ENCODE results near the gene PIK3CG.

PIK3CG gene

DNA sequence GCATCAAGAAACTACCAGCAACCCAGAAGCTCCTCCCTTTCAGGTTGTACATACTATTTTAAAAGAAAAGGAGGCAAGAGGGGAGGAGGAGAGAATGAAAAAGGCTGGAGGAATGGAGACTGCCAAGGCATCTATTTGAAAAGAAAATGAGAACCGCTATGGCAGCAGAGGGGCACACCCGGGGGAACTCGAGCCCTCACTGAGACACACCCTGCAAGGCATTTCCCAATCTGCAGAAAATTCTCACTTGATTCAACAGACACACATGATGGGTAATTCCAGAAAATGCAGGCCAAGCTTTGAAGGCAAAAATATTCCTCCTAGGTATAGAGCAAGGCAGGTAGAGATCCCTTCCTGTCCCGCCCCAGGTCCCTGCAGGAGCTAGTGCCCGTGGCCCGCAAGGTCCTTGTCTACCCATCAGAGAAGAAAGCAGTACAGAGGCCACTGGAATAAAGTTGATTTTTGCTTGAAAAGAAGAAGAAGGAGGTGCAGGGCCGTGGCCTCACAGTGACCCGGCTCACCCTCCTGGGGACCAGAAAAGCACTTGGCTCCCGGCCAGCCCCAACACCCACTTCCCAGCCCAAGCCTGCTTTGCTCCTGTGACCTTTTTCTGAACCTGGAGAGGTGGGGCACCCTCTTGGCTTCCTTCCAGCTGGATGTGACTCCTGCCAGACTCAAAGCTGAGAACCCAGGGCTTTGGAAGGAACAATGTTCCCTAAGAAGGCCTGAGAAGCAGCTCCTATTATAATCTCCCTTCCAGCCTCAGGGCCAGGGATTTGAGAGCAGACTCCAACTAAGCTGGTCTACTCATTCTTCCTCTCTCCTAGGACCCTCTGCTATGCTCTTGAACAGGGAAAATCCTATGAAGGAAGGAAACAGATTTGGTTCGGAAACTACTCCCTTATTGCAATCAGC, 6.2 kb upstream of the PIK3CG start:
- no peak for DNase-seq (ENCODE audit: low spot score)

DNA sequence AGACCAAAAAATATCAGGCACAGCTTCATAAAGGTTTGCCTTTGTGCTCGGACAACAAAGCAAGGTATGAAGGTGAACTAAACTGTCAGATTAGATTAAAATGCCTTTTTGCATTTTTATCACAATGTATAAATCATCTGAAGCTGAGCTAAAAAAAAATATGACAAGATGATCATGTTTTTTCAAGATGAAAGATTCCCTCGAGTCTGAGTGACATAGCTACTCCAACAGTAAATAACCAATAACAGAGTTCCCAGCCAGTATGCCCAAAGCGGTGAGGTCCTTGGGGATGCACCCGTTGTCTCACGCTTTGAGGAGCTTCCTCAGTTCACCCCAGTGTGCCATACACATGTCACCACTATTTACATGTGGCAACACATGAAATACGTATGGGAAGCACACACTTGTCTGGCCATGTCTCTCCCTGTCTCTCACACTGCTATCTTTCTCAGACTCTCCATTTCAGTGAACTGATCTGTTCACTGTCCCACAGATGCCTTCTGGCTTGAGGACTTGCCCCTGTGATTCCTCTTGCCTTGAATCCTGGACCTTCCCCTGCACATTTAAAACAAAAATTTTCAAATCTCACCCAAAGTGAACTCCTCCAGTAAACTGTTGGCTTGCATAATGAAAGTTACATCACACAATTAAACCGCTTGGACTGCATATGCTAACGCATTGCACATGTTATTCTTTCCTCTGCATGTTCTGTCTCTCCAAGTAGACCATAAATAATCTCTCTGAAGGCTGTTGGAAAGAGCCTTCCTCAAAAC, 2.6 kb upstream of the PIK3CG start:
- DNase-seq (ENCODE audit: low spot score), result no peak

- DNase-seq (ENCODE audit: low spot score), result no peak
These were observed 1.6 kb upstream of the PIK3CG start for GRCh38 chr7:106863274-106863997.

DNA sequence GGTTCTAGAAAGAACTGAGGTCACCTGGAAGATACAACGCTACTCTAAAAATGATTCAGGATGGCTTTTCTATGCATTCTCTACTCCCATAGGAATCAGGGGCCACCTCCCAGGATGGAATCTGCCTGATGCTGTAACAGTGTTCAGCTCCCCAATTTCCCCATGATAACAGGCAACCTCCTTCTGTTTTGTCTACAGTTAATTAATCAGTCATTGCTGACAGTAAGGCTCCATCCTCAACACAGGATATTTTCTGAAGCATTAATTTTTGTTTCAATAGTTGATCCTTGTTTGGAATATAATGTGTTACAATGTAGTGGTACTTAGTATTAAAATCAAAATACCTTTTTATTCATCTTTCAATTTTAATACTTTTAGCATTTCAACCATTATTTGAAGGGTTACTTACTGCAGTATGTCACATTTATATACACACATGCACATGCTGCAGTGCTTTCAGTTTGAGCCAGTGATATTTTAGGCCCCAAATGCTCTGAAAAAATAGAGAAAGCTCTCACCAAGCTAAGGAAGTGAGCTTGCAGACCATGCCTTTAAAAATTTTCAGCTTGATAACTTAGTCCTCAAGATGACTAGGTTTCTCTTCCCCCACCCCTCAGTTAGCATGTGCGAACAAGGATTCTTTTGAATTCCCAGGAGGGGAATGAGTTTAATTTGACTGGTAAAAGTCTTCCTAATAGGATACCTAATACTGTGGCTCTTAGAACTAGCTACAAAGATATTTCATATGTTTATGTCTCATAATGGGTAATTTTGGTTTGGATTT, 592 bp upstream of the PIK3CG start:
- DNase-seq (ENCODE audit: low spot score), result no peak

GRCh38 chr7:106866298-106867281, 1.5 kb downstream of the PIK3CG start:
- peak; percentile 52 for DNase-seq (ENCODE audit: low spot score)

- no peak for DNase-seq (ENCODE audit: low spot score)
These were observed 2.7 kb downstream of the PIK3CG start for GRCh38 chr7:106867641-106868351.

DNA sequence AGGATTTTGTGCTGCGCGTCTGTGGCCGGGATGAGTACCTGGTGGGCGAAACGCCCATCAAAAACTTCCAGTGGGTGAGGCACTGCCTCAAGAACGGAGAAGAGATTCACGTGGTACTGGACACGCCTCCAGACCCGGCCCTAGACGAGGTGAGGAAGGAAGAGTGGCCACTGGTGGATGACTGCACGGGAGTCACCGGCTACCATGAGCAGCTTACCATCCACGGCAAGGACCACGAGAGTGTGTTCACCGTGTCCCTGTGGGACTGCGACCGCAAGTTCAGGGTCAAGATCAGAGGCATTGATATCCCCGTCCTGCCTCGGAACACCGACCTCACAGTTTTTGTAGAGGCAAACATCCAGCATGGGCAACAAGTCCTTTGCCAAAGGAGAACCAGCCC, 3.3 kb downstream of the PIK3CG start:
- no peak for DNase-seq (ENCODE audit: low spot score)

DNA sequence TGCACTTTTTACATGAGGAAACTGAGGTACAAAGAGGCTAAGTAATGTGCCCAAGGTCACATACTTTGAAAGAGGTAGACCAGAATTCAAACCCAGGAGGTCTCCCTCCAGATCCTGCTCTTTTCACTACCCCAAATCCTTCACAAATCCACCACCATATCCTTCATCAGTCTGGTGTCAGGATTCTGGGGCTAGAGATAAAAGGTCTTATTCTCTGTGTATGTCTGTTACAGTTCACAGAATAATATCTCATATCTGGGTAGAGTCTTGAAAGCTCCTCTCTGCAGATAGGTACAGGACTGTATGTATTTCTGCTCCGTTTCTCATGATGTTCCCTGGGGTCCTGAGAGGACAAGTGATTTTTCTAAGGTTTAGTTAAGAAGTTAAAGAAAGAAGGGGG, 4.9 kb downstream of the PIK3CG start:
- no peak for DNase-seq (ENCODE audit: low spot score)

DNA sequence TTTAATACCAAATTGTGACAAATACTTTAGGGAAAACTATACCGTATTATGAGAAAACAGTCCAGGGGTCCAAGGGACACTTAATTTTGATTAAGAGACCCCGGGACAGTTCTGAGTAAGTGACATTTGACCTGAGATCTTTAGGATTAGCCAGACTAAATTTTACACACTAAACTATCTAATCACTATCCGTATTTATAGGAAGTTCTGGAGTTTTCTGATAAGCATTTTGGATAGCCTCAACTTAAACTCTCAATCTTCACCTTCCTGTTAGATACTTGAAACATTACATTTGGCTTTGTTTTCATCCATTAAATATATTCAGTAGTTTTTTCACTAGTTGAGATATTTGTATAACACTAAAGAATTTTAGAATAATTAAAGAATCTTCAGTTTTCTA, 5.4 kb downstream of the PIK3CG start:
- no peak for DNase-seq (ENCODE audit: low spot score)

DNA sequence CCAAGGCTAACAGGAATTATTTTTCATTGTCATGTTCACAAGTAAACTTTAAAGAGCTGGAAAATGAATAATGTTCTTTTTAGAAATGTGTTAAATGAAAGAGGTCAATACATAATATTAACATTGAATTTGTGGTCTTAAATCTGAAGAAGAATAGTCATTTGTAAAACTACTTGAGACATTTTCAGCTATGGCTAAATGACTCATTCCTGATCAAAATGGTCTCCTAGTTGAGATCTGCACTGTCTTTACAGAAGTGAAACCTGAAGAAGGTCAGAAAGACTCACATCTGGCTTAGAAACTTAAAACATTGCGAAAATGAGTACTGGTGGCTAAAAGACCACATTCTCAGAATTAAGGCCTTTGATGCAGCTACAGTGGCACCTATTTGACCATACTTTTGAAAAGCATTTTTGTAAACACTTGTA, 5.9 kb downstream of the PIK3CG start:
- peak; percentile 86 for DNase-seq (ENCODE audit: low spot score)

GRCh38 chr7:106871793-106872571, 6.9 kb downstream of the PIK3CG start:
- DNase-seq (ENCODE audit: low spot score), result no peak

DNA sequence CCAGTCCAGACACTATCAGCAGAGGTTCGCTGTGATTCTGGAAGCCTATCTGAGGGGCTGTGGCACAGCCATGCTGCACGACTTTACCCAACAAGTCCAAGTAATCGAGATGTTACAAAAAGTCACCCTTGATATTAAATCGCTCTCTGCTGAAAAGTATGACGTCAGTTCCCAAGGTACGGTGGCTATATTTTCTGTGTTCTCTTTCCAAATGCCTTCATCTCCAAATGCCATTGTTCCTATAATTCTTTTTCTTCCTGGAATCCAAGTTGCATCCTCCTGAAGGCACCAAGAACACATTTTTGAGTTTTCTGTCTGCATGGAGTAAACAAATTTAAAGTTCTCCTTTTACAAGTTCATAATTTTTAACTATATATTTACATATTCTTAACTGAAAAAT, 7.7 kb downstream of the PIK3CG start:
- no peak for DNase-seq (ENCODE audit: low spot score)

DNA sequence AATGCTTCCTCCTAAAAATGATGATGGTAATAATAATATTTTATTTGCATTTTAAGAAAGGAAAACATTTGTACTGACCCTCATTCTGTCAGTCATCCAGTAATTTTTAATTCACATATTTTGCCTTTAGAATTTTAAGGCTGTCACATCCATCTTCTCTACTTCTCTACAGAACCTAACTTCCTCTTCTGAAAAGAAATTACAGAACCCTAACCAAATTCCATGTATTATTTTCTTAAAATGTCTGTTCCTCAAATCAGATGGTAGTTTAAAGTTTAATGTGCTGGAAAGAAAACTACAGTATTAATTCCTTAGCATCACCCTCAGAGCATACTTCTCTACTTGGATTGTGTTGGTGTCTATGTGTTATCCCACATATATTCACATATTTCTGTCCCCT, 9.0 kb downstream of the PIK3CG start:
- DNase-seq (ENCODE audit: low spot score), result no peak

GRCh38 chr7:106875508-106875907, 10.4 kb downstream of the PIK3CG start:
- no peak for DNase-seq (ENCODE audit: low spot score)

DNA sequence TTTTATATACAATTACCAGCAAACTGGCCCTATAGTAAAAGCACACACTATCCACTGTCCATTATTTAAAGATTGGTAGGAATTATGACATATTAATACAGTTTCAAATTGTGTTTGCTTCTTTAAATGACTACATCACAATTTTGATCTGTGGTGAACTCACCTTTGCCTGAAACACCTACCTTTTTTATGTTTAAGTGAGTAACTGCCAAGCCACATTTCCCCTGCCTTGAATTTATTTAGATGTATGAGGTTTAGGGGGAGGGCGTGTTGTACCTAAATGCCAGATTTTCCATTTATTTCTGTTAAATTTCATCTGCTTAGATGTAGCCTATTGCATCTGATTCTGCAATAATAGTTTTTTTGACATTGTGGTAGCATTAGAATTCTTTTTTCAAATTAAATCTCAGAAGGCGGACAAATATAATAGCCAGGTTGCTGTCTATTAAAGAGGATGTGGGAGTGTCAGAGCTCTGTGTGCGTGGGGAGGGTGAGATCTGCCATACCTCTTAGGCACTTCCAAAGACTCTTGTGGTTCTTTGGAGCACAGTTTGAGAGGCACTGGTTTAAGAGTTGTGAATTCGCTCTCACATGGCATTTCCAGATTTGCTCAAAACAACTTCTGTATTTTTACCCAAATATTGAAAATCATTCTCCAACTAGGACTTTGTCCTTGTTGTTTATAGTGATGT, 13.8 kb downstream of the PIK3CG start:
- DNase-seq (ENCODE audit: low spot score), result no peak

GRCh38 chr7:106881984-106882383, 16.9 kb downstream of the PIK3CG start:
- DNase-seq (ENCODE audit: low spot score), result no peak

- DNase-seq (ENCODE audit: low spot score), result no peak
These were observed 18.5 kb downstream of the PIK3CG start for GRCh38 chr7:106883456-106884026.

GRCh38 chr7:106885652-106886051, 20.6 kb downstream of the PIK3CG start:
- no peak for DNase-seq (ENCODE audit: low spot score)
